Measurements from ENCODE around the gene MICOS13. TPM values are rescaled to one million over a fixed set of nuclear protein-coding genes. Genes with fewer than 3 reads are reported as not detected.
A peak's percentile ranks its signal among the peaks of the same experiment; 100 is the strongest.
"Not testable (repeated sequence)": the region's sequence is repeated elsewhere in the genome, so short reads cannot be mapped to it uniquely, and the experiment has no call there.

The MICOS13 gene
- total RNA-seq, 2 experiments from 2014 or later: 50.9 to 55.3 TPM

DNA sequence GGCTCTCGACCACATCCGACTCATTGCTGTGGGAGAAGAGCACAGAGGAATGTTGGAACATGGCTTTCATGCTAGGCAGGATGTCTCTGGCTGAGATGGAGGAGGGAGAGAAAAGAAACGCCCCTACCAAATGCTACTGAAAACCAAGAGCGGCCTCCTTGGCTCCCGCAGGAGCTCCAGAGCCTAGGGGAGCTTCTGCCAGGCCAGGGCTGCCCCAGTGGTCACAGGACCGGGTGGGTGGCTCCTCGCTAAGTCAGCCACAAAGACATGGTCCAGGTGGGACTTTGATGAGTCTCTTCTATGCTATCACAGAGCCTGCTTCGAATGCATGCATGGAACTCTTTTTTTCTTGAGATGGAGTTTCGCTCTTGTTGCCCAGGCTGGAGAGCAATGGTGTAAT, 32.9 kb upstream of the MICOS13 start:
- DNase-seq: no peak
- peaks cover 19% of the 10 kb centered on the region for H3K4me1 Mint-ChIP-seq (ENCODE audit: low read depth)
- H3K27ac Mint-ChIP-seq: no peak overlapping the region
- H3K4me3 Mint-ChIP-seq: no peak overlapping the region
- no peaks in the 10 kb centered on the region for H3K9me3 Mint-ChIP-seq
- ChIA-PET POLR2A (interaction anchor here (1.1 to 5.0 kb wide), 2 partner anchors 8 to 23 kb away, joined by 4 to 25 read pairs; partner anchors contain the start of gene RPL36), CTCF (interaction anchor here (1.7 to 2.8 kb wide), 2 partner anchors 24 to 25 kb away, joined by 6 to 15 read pairs; partner anchors contain the start of gene RPL36)
- peaks cover 47% of the 10 kb centered on the region for H3K36me3 Mint-ChIP-seq
- no peaks in the 10 kb centered on the region for H3K27me3 Mint-ChIP-seq
- intact Hi-C loops (cut with micrococcal nuclease): no loop called here

- CTCF ChIA-PET: interaction anchor here (1.0 to 2.8 kb wide), 2 partner anchors 22 to 92 kb away, joined by 4 to 15 read pairs; partner anchors contain the start of gene RPL36
- Mint-ChIP-seq H3K4me3 (no peak overlapping the region), H3K9me3 (no peaks in the 10 kb centered on the region), H3K36me3 (peaks cover 38% of the 10 kb centered on the region), H3K27me3 (no peaks in the 10 kb centered on the region), H3K4me1 (ENCODE audit: low read depth) (peaks cover 6% of the 10 kb centered on the region), H3K27ac (no peak overlapping the region)
- intact Hi-C loops (cut with micrococcal nuclease): no loop called here
- DNase-seq: no peak
- POLR2A ChIA-PET: interaction anchor here (0.5 to 5.0 kb wide), 2 partner anchors 21 to 793 kb away, joined by 3 to 25 read pairs; partner anchors contain the start of gene RPL36
These were observed 31.4 kb upstream of the MICOS13 start for GRCh38 chr19:5711713-5712161.

DNA sequence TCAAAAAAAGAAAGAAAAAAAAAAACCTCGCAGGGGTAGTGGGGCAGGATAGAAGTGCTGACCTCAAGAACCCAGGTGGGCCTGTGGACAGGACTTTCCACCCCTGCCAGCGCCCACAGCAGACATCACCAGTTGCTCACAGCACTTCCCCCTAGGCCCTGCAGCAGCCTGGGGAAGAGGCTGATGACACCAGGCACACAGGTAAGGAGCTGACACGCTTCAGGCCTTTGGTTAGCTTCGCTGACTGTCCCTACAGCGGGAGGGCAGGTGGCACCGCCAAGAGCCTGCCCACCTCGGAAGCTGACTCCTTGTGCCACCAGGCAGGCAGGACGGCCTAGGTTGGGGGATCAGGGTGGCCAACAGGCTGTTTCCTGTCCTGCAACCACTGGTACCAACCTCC, 30.7 kb upstream of the MICOS13 start:
- POLR2A ChIA-PET: interaction anchor here (1.7 kb wide), 1 partner anchor 20 kb away, joined by 5 read pairs; no protein-coding TSS in a partner anchor
- H3K36me3 Mint-ChIP-seq: peaks cover 40% of the 10 kb centered on the region

DNA sequence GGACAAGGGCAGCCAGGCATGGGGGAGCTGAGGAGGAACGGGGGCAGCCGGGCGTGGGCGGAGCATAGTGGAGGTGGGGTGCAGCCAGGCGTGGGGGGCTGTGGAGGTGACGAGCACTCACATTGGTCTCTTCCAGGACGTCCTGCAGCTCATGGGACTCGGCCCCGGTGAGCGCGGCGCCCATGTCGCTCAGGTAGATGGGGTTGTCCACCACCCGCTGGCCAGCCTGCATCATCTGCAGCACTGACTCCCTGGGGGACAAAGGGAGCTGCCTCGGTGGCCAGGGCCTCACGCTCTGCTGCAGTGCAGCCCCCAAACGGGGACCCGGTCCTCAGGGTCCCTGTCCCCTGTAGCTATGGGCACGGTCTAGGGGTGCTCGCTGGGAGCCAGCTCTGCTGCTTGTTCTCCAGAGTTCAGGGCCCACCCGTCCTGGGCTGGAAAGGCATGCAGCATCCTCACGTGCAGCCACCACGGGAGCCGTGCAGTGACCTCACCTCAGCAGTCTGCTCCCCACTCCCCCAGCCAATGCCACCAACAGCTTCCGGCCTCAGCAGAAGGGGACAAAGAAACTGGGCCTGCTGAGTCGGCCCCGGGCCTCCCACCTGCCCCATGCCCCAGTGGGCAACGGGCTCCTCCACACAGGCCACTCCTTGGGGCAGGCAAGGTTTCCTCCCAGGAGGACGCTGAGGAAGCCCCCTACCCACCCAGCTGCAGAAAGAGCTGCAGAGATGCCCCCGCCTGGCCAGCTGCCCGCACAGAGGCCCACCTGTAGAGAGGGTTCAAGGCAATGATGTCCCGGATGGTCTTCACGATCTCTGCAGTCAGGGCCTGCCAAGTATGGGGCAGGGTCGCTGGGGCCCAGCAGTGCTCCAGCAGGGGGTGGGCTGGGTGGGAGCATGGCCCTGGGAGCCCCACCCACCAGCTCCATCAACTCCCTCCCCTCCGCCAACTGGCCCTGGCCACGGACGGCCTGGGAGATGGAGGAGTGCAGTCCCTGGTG, 27.6 kb upstream of the MICOS13 start:
- H3K36me3 Mint-ChIP-seq: peaks cover 34% of the 10 kb centered on the region
- ChIA-PET CTCF (interaction anchor here (1.2 to 1.8 kb wide), 2 partner anchors 18 to 87 kb away, joined by 4 to 6 read pairs; partner anchors contain the start of gene RPL36), POLR2A (interaction anchor here (1.4 kb wide), 1 partner anchor 11 kb away, joined by 6 read pairs; no protein-coding TSS in a partner anchor)
- intact Hi-C loops (cut with micrococcal nuclease): no loop called here
- H3K4me1 Mint-ChIP-seq (ENCODE audit: low read depth): no peaks in the 10 kb centered on the region
- DNase-seq: no peak
- no peak overlapping the region for H3K4me3 Mint-ChIP-seq
- H3K27ac Mint-ChIP-seq: no peak overlapping the region
- no peaks in the 10 kb centered on the region for H3K27me3 Mint-ChIP-seq
- H3K9me3 Mint-ChIP-seq: no peaks in the 10 kb centered on the region

More for the DNA sequence above, 30.7 kb upstream of the MICOS13 start:
- Mint-ChIP-seq H3K27me3 (no peaks in the 10 kb centered on the region), H3K4me1 (ENCODE audit: low read depth) (peaks cover 4% of the 10 kb centered on the region), H3K9me3 (no peaks in the 10 kb centered on the region), H3K4me3 (no peak overlapping the region), H3K27ac (no peak overlapping the region)
- no peak for DNase-seq
- CTCF ChIA-PET: interaction anchor here (1.0 kb wide), 1 partner anchor 93 kb away, joined by 4 read pairs; no protein-coding TSS in a partner anchor
- intact Hi-C loops (cut with micrococcal nuclease): no loop called here

DNA sequence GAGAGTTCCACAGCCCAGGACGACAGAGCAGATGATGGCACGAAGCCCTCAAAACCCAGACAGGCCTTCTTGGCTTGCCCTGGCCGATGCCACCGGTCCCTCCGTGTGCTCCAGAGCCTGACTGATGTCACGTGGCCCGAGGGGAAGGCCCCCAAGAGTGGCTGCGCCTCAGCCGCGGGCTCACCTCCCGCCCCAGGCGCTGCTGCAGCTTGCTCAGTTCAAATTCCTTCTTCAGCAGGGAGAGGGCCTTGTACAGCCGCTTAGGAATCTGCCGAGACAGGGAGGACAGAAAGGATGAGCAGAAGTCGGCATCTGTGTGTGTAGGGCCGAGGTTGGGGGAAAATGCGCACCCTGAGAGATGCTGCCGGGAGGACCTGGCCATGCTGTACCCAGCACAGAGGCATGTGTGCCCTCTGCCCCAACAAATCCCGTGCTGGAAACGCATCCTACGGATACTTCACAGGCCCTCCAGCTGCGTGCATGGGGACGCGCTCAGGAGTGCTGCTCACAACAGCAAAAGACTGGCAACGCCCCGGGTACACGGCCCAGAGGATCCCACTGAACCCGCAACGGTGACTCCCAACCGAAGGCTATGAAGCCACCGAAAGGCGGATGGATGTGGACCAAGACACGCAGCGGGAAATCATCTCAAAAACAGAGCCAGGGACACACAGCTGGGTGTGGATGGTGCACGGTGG, 26.7 kb upstream of the MICOS13 start:
- intact Hi-C loops (cut with micrococcal nuclease): no loop called here
- POLR2A ChIA-PET: interaction anchor here (1.0 to 1.4 kb wide), 3 partner anchors 11 to 13 kb away, joined by 3 to 6 read pairs (median 6); no protein-coding TSS in a partner anchor
- Mint-ChIP-seq H3K9me3 (no peaks in the 10 kb centered on the region), H3K4me3 (no peak overlapping the region), H3K27ac (no peak overlapping the region), H3K4me1 (ENCODE audit: low read depth) (no peaks in the 10 kb centered on the region), H3K27me3 (no peaks in the 10 kb centered on the region), H3K36me3 (peaks cover 29% of the 10 kb centered on the region)
- CTCF ChIA-PET: interaction anchor here (1.8 kb wide), 1 partner anchor 17 kb away, joined by 6 read pairs; the partner anchor contains the start of gene RPL36
- DNase-seq: no peak

GRCh38 chr19:5705552-5705951, 25.2 kb upstream of the MICOS13 start:
- CTCF ChIA-PET: interaction anchor here (1.0 kb wide), 1 partner anchor 16 kb away, joined by 3 read pairs; the partner anchor contains the start of gene RPL36
- Mint-ChIP-seq H3K36me3 (peaks cover 36% of the 10 kb centered on the region), H3K4me3 (no peak overlapping the region), H3K27me3 (no peaks in the 10 kb centered on the region), H3K4me1 (ENCODE audit: low read depth) (no peaks in the 10 kb centered on the region), H3K27ac (no peak overlapping the region), H3K9me3 (no peaks in the 10 kb centered on the region)
- no peak for DNase-seq
- POLR2A ChIA-PET: interaction anchor here (0.6 to 1.7 kb wide), 4 partner anchors 8 to 14 kb away, joined by 3 to 6 read pairs (median 5); no protein-coding TSS in a partner anchor
- intact Hi-C loops (cut with micrococcal nuclease): no loop called here

- Mint-ChIP-seq H3K27me3 (no peaks in the 10 kb centered on the region), H3K36me3 (peaks cover 32% of the 10 kb centered on the region), H3K4me3 (no peak overlapping the region), H3K27ac (no peak overlapping the region), H3K9me3 (no peaks in the 10 kb centered on the region), H3K4me1 (ENCODE audit: low read depth) (no peaks in the 10 kb centered on the region)
- intact Hi-C loops (cut with micrococcal nuclease): no loop called here
- ChIA-PET CTCF (no interaction called here), POLR2A (no interaction called here)
- DNase-seq: no peak
These were observed 23.8 kb upstream of the MICOS13 start for GRCh38 chr19:5703819-5704818.

DNA sequence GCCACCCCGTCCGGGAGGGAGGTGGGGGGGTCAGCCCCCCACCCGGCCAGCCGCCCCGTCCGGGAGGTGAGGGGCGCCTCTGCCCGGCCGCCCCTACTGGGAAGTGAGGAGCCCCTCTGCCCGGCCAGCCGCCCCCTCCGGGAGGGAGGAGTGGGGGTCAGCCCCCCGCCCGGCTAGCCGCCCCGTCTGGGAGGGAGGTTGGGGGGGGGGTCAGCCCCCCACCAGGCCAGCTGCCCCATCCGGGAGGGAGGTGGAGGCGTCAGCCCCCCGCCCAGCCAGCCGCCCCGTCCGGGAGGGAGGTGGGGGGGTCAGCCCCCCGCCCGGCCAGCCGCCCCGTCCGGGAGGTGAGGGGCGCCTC, 21.7 kb upstream of the MICOS13 start:
- DNase-seq; intact Hi-C loops (cut with micrococcal nuclease); H3K4me1 Mint-ChIP-seq (ENCODE audit: low read depth); H3K27me3 Mint-ChIP-seq; H3K4me3 Mint-ChIP-seq; POLR2A ChIA-PET; H3K27ac Mint-ChIP-seq; CTCF ChIA-PET; H3K9me3 Mint-ChIP-seq: not testable (repeated sequence)
- peaks cover 40% of the 10 kb centered on the region for H3K36me3 Mint-ChIP-seq

GRCh38 chr19:5700455-5701092, 20.3 kb upstream of the MICOS13 start:
- CTCF ChIA-PET: interaction anchor here (0.9 kb wide), 1 partner anchor 11 kb away, joined by 3 read pairs; no protein-coding TSS in a partner anchor
- intact Hi-C loops (cut with micrococcal nuclease): no loop called here
- no peak for DNase-seq
- H3K4me1 Mint-ChIP-seq (ENCODE audit: low read depth): no peaks in the 10 kb centered on the region
- H3K27ac Mint-ChIP-seq: no peak overlapping the region
- no peaks in the 10 kb centered on the region for H3K9me3 Mint-ChIP-seq
- POLR2A ChIA-PET: no interaction called here
- H3K4me3 Mint-ChIP-seq: no peak overlapping the region
- no peaks in the 10 kb centered on the region for H3K27me3 Mint-ChIP-seq
- H3K36me3 Mint-ChIP-seq: peaks cover 39% of the 10 kb centered on the region

DNA sequence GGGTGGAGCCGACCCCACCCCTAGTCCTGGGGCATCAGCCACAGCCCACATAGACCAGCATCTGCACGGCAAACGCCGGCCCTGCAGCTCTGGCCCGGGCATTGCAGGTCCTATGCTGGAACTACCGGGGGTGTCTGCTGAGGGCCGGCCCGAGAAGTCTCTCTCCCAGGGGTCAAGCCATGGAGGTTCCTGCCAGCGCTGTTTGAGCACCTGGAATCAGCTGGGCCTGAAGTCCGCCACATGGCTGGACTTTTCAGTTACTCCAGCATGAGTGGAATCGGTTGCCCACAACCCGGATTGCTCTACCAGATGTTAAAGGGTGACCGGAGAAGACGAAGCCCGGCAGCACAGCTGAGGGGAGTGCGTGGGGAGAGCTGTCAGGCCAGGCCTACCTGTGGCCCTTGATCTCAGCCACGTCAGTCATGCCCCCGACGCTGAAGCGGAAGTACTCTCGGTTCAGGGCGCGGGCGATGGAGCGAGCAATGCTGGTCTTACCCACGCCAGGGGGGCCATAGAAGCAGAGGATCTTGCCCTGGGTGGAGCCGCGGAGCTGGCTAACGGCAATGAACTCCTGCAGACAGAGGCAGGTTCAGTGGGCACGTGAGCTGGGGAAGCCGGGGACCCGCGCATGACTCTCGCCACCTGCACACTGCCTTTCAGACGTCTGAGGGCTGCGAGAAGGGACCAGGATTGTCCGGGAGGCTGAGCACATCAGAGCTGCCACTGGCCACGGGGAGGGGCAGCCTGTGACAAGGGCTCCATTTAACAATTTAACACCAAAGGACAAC, 18.5 kb upstream of the MICOS13 start:
- ChIA-PET POLR2A (no interaction called here), CTCF (interaction anchor here (0.8 to 0.9 kb wide), 2 partner anchors 9 to 12 kb away, joined by 3 read pairs; no protein-coding TSS in a partner anchor)
- intact Hi-C loops (cut with micrococcal nuclease): no loop called here
- Mint-ChIP-seq H3K4me3 (no peak overlapping the region), H3K36me3 (peaks cover 45% of the 10 kb centered on the region), H3K27ac (peak overlapping the region; percentile 13), H3K27me3 (no peaks in the 10 kb centered on the region), H3K9me3 (no peaks in the 10 kb centered on the region), H3K4me1 (ENCODE audit: low read depth) (no peaks in the 10 kb centered on the region)
- no peak for DNase-seq
